Measurements from ENCODE around the gene SZT2.
A peak's percentile ranks its signal among the peaks of the same experiment; 100 is the strongest.

Gene SZT2

GRCh38 chr1:43389326-43390313 is at the start of gene SZT2, which contains the start of gene MED8:
Gene SZT2 (plus strand): TSS chr1:43389899. CDS start chr1:43389969, 70 bp downstream.
Gene MED8 (minus strand): TSS chr1:43389800. CDS start chr1:43389764, 36 bp downstream.
- peak; percentile 62 for DNase-seq

GRCh38 chr1:43340559-43340958 is 49.1 kb upstream of the SZT2 start:
- DNase-seq: no peak

GRCh38 chr1:43344267-43344850 is 45.3 kb upstream of the SZT2 start:
- DNase-seq: no peak

GRCh38 chr1:43345120-43345519 is 44.6 kb upstream of the SZT2 start:
- no peak for DNase-seq

GRCh38 chr1:43346636-43347035 is 43.1 kb upstream of the SZT2 start:
- DNase-seq: no peak

GRCh38 chr1:43348343-43348808 is 41.3 kb upstream of the SZT2 start:
- DNase-seq: no peak

- peak; percentile 23 for DNase-seq
Measured at GRCh38 chr1:43348809-43349593, 40.7 kb upstream of the SZT2 start.

- DNase-seq: no peak
Measured at GRCh38 chr1:43349594-43350306, 39.9 kb upstream of the SZT2 start.

- DNase-seq: no peak
Measured at GRCh38 chr1:43350976-43351375, 38.7 kb upstream of the SZT2 start.

GRCh38 chr1:43351421-43352350 is 38.0 kb upstream of the SZT2 start:
- no peak for DNase-seq

GRCh38 chr1:43352351-43352705 is 37.4 kb upstream of the SZT2 start:
- DNase-seq: no peak

GRCh38 chr1:43352881-43353280 is 36.8 kb upstream of the SZT2 start:
- no peak for DNase-seq

- no peak for DNase-seq
Measured at GRCh38 chr1:43354471-43354870, 35.2 kb upstream of the SZT2 start.

GRCh38 chr1:43354936-43355335 is 34.8 kb upstream of the SZT2 start:
- DNase-seq: no peak

- DNase-seq: no peak
Measured at GRCh38 chr1:43357251-43357650, 32.4 kb upstream of the SZT2 start.

- no peak for DNase-seq
Measured at GRCh38 chr1:43358121-43358745, 31.5 kb upstream of the SZT2 start.

GRCh38 chr1:43358746-43359693 is 30.7 kb upstream of the SZT2 start, which contains the start of gene CDC20:
Gene CDC20 (plus strand): TSS chr1:43358981. CDS start chr1:43359216, 235 bp downstream.
- peak; percentile 88 for DNase-seq

- DNase-seq: no peak
Measured at GRCh38 chr1:43359696-43360095, 30.0 kb upstream of the SZT2 start.

- DNase-seq: no peak
Measured at GRCh38 chr1:43360616-43361015, 29.1 kb upstream of the SZT2 start.
